ENCODE results near the gene ANO2. TPM values are rescaled to one million over a fixed set of nuclear protein-coding genes. Genes with fewer than 3 reads are reported as not detected.
"Not testable (repeated sequence)": the region's sequence is repeated elsewhere in the genome, so short reads cannot be mapped to it uniquely, and the experiment has no call there.

Gene ANO2
- total RNA-seq, 2 experiments from 2014 or later: not detected

DNA sequence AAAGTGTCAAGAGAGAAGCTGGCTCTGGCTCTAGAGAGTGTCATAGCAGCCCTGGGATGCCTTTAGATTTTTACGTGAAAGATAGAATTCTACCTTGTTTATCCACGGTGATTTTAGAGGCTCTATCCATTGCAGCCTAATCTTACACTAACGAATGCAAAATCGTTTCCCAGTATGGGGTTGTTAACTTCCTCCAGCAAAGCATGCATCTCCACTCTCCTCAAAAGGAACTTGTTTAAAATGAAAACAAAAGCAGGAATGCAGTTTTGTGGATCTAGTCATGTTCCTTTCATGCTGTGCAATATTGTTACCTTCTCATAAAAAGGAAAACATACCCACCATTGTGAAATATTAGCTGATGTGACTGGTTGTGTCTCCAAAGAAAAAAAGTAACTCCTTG lies 88.4 kb downstream of the ANO2 start:
- H3K9me3 Mint-ChIP-seq (ENCODE audit: low read depth): no peaks in the 10 kb centered on the region
- intact Hi-C loops (cut with DNase I, micrococcal nuclease): no loop called here
- H3K4me1 Mint-ChIP-seq: no peaks in the 10 kb centered on the region
- ATAC-seq: no peak
- no peak for DNase-seq
- CTCF ChIA-PET: no interaction called here
- POLR2A ChIA-PET: no interaction called here
- H3K36me3 Mint-ChIP-seq (ENCODE audit: low read depth): no peaks in the 10 kb centered on the region
- H3K27ac Mint-ChIP-seq: no peak overlapping the region
- peaks cover 14% of the 10 kb centered on the region for H3K27me3 Mint-ChIP-seq
- H3K4me3 Mint-ChIP-seq: no peak overlapping the region

GRCh38 chr12:5846950-5847349 lies 98.1 kb downstream of the ANO2 start:
- intact Hi-C loops (cut with DNase I, micrococcal nuclease): no loop called here
- ATAC-seq (no peak), DNase-seq (no peak)
- ChIA-PET CTCF (no interaction called here), POLR2A (no interaction called here)
- Mint-ChIP-seq H3K4me3 (no peak overlapping the region), H3K27me3 (peaks cover 14% of the 10 kb centered on the region), H3K27ac (no peak overlapping the region), H3K36me3 (ENCODE audit: low read depth) (no peaks in the 10 kb centered on the region), H3K9me3 (ENCODE audit: low read depth) (peaks cover 4% of the 10 kb centered on the region), H3K4me1 (no peaks in the 10 kb centered on the region)

GRCh38 chr12:5840944-5841343 lies 104.1 kb downstream of the ANO2 start:
- Mint-ChIP-seq H3K36me3 (ENCODE audit: low read depth) (no peaks in the 10 kb centered on the region), H3K4me3 (no peak overlapping the region), H3K27me3 (peaks cover 9% of the 10 kb centered on the region), H3K4me1 (no peaks in the 10 kb centered on the region), H3K27ac (no peak overlapping the region), H3K9me3 (ENCODE audit: low read depth) (no peaks in the 10 kb centered on the region)
- DNase-seq (no peak), ATAC-seq (no peak)
- CTCF ChIA-PET: no interaction called here
- intact Hi-C loops (cut with DNase I, micrococcal nuclease): no loop called here
- POLR2A ChIA-PET: no interaction called here

DNA sequence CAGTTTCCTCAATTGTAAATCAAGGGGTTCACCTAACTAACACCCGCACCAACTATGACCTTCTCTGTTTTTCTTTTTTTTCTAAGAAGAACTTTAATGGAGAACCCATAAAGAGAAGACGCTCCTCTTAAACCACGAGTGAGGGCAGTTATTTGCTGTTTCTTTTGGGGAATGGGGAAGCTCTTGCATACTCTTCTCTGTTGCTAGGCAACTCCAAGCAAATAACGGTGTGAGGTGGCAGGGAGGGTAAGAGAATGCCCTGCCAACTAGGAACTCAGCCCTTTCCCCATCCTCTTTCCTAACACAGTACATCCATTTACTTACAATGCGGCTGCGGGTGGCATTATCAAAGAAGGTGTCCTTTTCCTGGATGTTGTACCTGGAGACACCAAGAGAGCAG lies 114.9 kb downstream of the ANO2 start:
- DNase-seq (no peak), ATAC-seq (no peak)
- ChIA-PET POLR2A (no interaction called here), CTCF (no interaction called here)
- intact Hi-C loops (cut with DNase I, micrococcal nuclease): no loop called here
- H3K9me3 Mint-ChIP-seq (ENCODE audit: low read depth): peaks cover 2% of the 10 kb centered on the region
- H3K27ac Mint-ChIP-seq: no peak overlapping the region
- H3K27me3 Mint-ChIP-seq: peaks cover 7% of the 10 kb centered on the region
- no peak overlapping the region for H3K4me3 Mint-ChIP-seq
- H3K36me3 Mint-ChIP-seq (ENCODE audit: low read depth): no peaks in the 10 kb centered on the region
- H3K4me1 Mint-ChIP-seq: no peaks in the 10 kb centered on the region

DNA sequence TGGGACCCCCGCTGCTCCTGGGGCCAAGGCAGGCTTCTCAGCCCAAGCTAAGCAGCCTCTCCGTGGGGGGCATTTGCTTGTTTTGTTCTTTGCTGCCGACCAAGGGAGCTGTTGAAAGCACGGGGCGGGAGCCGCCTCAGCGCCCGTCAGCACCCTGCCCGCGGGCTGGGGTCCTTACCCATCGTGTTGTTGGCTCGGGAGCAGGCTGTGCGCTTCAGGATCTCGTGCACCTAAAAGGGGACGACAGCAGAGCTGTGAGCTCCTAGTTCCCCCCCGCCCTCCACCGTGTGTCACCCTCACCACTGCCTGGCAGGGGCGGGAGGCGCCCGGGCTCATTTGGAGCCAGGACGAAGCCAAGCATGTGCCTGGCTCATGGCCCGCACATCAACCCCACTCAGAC lies 117.5 kb downstream of the ANO2 start:
- no peaks in the 10 kb centered on the region for H3K4me1 Mint-ChIP-seq
- peaks cover 10% of the 10 kb centered on the region for H3K27me3 Mint-ChIP-seq
- H3K27ac Mint-ChIP-seq: no peak overlapping the region
- no peaks in the 10 kb centered on the region for H3K36me3 Mint-ChIP-seq (ENCODE audit: low read depth)
- ATAC-seq: no peak
- ChIA-PET POLR2A (no interaction called here), CTCF (no interaction called here)
- DNase-seq: no peak
- H3K4me3 Mint-ChIP-seq: no peak overlapping the region
- no peaks in the 10 kb centered on the region for H3K9me3 Mint-ChIP-seq (ENCODE audit: low read depth)
- intact Hi-C loops (cut with DNase I, micrococcal nuclease): no loop called here

- POLR2A ChIA-PET; H3K36me3 Mint-ChIP-seq (ENCODE audit: low read depth); H3K4me3 Mint-ChIP-seq; H3K27ac Mint-ChIP-seq; ATAC-seq; DNase-seq; CTCF ChIA-PET; H3K9me3 Mint-ChIP-seq (ENCODE audit: low read depth); intact Hi-C loops (cut with DNase I, micrococcal nuclease); H3K4me1 Mint-ChIP-seq; H3K27me3 Mint-ChIP-seq: not testable (repeated sequence)
These were observed 119.3 kb downstream of the ANO2 start for GRCh38 chr12:5825761-5826160.

DNA sequence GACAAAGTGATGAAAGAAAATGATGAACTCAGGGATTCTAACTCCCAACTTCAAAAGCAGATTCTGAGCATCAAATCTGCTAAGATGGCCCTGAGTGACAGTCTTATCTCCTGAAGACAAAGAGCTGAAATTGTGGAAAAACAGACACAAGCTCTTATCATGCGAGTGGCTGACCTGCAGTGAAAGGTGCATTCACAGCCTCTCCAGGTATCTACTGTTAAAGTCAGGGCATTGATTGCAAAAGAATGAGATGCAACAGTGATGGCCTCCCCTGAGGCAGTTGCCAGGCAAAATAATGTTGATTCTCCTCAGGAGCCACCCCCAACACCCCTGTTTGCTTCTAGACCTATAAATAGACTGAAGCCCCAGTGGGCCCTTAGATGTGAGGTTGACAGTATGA lies 126.2 kb downstream of the ANO2 start:
- H3K4me1 Mint-ChIP-seq; H3K27me3 Mint-ChIP-seq; H3K4me3 Mint-ChIP-seq; H3K9me3 Mint-ChIP-seq (ENCODE audit: low read depth); intact Hi-C loops (cut with DNase I, micrococcal nuclease); H3K36me3 Mint-ChIP-seq (ENCODE audit: low read depth); CTCF ChIA-PET; ATAC-seq; DNase-seq; POLR2A ChIA-PET; H3K27ac Mint-ChIP-seq: not testable (repeated sequence)

- Mint-ChIP-seq H3K4me3 (no peak overlapping the region), H3K27me3 (peaks cover 5% of the 10 kb centered on the region), H3K36me3 (ENCODE audit: low read depth) (no peaks in the 10 kb centered on the region), H3K9me3 (ENCODE audit: low read depth) (peaks cover 8% of the 10 kb centered on the region), H3K27ac (no peak overlapping the region), H3K4me1 (no peaks in the 10 kb centered on the region)
- POLR2A ChIA-PET: no interaction called here
- ATAC-seq: no peak
- intact Hi-C loops (cut with DNase I, micrococcal nuclease): no loop called here
- no peak for DNase-seq
- CTCF ChIA-PET: no interaction called here
These were observed 127.8 kb downstream of the ANO2 start for GRCh38 chr12:5817246-5817645.

- Mint-ChIP-seq H3K36me3 (ENCODE audit: low read depth) (no peaks in the 10 kb centered on the region), H3K27me3 (peaks cover 13% of the 10 kb centered on the region), H3K9me3 (ENCODE audit: low read depth) (no peaks in the 10 kb centered on the region), H3K4me1 (no peaks in the 10 kb centered on the region), H3K4me3 (no peak overlapping the region), H3K27ac (no peak overlapping the region)
- DNase-seq (no peak), ATAC-seq (no peak)
- intact Hi-C loops (cut with DNase I, micrococcal nuclease): no loop called here
- ChIA-PET POLR2A (no interaction called here), CTCF (interaction anchor here (1.3 kb wide), 1 partner anchor 11 kb away, joined by 3 read pairs; no protein-coding TSS in a partner anchor)
These were observed 135.5 kb downstream of the ANO2 start for GRCh38 chr12:5809586-5809985.

DNA sequence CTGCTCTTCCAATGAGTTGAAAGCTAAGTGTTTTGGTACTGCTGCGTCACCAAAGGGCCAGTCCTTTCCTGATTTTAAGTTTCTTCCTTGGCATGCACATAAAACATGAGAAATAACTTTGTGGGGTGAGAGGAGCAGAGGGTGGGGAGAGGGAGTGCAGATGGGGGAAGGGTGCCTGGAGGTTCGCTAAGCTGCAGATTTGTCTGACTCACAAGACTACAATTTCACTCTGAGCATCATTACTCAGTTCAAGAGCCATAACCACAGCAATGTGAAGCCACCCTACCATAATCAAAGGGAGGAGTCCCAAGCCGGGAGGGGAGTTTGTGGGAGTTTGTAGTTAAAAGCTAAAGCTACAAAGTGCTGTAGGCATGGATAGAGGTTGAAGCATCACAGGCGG lies 136.1 kb downstream of the ANO2 start:
- CTCF ChIA-PET: interaction anchor here (1.3 kb wide), 1 partner anchor 10 kb away, joined by 3 read pairs; no protein-coding TSS in a partner anchor
- DNase-seq (no peak), ATAC-seq (no peak)
- H3K27ac Mint-ChIP-seq: no peak overlapping the region
- H3K4me3 Mint-ChIP-seq: no peak overlapping the region
- POLR2A ChIA-PET: no interaction called here
- H3K27me3 Mint-ChIP-seq: peaks cover 13% of the 10 kb centered on the region
- H3K36me3 Mint-ChIP-seq (ENCODE audit: low read depth): no peaks in the 10 kb centered on the region
- H3K4me1 Mint-ChIP-seq: no peaks in the 10 kb centered on the region
- H3K9me3 Mint-ChIP-seq (ENCODE audit: low read depth): no peaks in the 10 kb centered on the region
- intact Hi-C loops (cut with DNase I, micrococcal nuclease): no loop called here

DNA sequence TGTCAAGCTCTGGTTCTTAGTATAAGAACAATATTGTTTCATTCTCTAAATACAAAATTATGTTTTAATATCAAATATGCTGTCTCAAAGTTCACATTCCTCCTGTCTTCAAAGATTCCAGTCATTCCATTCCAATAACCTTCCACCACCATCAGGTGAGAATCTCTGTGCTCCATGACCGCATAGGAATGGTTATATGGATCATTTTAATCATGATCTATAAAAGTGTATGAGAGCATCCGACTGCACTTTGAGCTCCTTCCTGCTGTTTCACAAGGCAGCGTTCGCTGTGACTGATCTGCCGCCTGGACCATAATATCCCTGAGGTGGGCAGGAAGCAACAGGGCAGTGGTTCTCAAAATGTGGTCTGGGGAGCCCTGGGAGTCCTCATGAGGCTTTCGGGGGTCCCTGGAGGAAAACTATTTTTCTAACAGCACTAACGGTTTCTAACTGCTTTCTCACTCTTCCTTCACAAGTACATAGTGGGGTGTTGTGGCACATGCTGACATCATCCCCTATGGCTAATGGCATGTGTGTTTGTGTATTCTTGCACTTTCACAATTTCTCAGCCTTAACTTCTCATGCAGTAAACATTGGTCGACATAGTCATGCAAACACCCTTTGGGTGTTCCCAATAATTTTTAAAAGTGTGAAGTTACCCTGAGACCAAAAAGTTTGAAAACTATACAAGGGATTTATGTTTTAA lies 137.4 kb downstream of the ANO2 start:
- CTCF ChIA-PET: interaction anchor here (1.5 kb wide), 1 partner anchor 11 kb away, joined by 3 read pairs; no protein-coding TSS in a partner anchor
- Mint-ChIP-seq H3K4me3 (no peak overlapping the region), H3K9me3 (ENCODE audit: low read depth) (no peaks in the 10 kb centered on the region), H3K36me3 (ENCODE audit: low read depth) (no peaks in the 10 kb centered on the region), H3K27ac (no peak overlapping the region), H3K4me1 (no peaks in the 10 kb centered on the region), H3K27me3 (peaks cover 13% of the 10 kb centered on the region)
- POLR2A ChIA-PET: no interaction called here
- intact Hi-C loops (cut with DNase I, micrococcal nuclease): no loop called here
- ATAC-seq (no peak), DNase-seq (no peak)

- ChIA-PET CTCF (interaction anchor here (1.5 kb wide), 1 partner anchor 10 kb away, joined by 3 read pairs; no protein-coding TSS in a partner anchor), POLR2A (no interaction called here)
- Mint-ChIP-seq H3K4me3 (no peak overlapping the region), H3K4me1 (no peaks in the 10 kb centered on the region), H3K27ac (no peak overlapping the region), H3K36me3 (ENCODE audit: low read depth) (no peaks in the 10 kb centered on the region), H3K27me3 (peaks cover 13% of the 10 kb centered on the region), H3K9me3 (ENCODE audit: low read depth) (no peaks in the 10 kb centered on the region)
- ATAC-seq (no peak), DNase-seq (no peak)
- intact Hi-C loops (cut with DNase I, micrococcal nuclease): no loop called here
These were observed 138.0 kb downstream of the ANO2 start for GRCh38 chr12:5807090-5807414.

Measured in activated CD4-positive, alpha-beta T cell treated with anti-CD3 and anti-CD28 coated beads for 36 hours (primary cell).